H9 (cell line): ENCODE results near the gene CPXM2. TPM values are rescaled to one million over a fixed set of nuclear protein-coding genes. Genes with fewer than 3 reads are reported as not detected.

Experiments
- DNase-seq: peaks from one replicate; pipeline ENCODE4 v3.0.0-alpha.2; 2017
- H2AFZ ChIP-seq: one replicate; pipeline ENCODE4 v1.6.1; 2013; ENCODE audit warnings: mild to moderate bottlenecking, low read length, control low read depth, moderate library complexity
- H2AK5ac ChIP-seq: 2 replicates; pipeline ENCODE4 v1.6.1; 2013; ENCODE audit warnings: low read length, control low read depth, mixed read lengths; ENCODE audit not compliant: insufficient read length
- H2BK120ac ChIP-seq: one replicate; pipeline ENCODE4 v1.6.1; 2013; ENCODE audit warnings: low read depth, mild to moderate bottlenecking, low read length, control low read depth, inconsistent platforms; ENCODE audit not compliant: poor library complexity, severe bottlenecking
- H2BK12ac ChIP-seq: 2 replicates; pipeline ENCODE4 v1.6.1; 2013; ENCODE audit warnings: low read length, control low read depth, mixed read lengths, low read depth; ENCODE audit not compliant: insufficient read length
- H2BK15ac ChIP-seq: 2 replicates; pipeline ENCODE4 v1.6.1; 2013; ENCODE audit warnings: low read depth, low read length, control low read depth
- H2BK20ac ChIP-seq: one replicate; pipeline ENCODE4 v1.6.1; 2013; ENCODE audit warnings: low read depth, mild to moderate bottlenecking, low read length, control low read depth, inconsistent platforms; ENCODE audit not compliant: poor library complexity, severe bottlenecking
- H2BK5ac ChIP-seq: 2 replicates; pipeline ENCODE4 v1.6.1; 2013; ENCODE audit warnings: low read length, control low read depth, mixed read lengths; ENCODE audit not compliant: insufficient read length
- H3K14ac ChIP-seq: 2 replicates; pipeline ENCODE4 v1.6.1; 2013; ENCODE audit warnings: low read length, control low read depth; ENCODE audit not compliant: insufficient read depth
- H3K18ac ChIP-seq: 2 replicates; pipeline ENCODE4 v1.6.1; 2013; ENCODE audit warnings: low read depth, mild to moderate bottlenecking, mixed read lengths, low read length, control low read depth; ENCODE audit not compliant: insufficient read length
- H3K23ac ChIP-seq: 2 replicates; pipeline ENCODE4 v1.6.1; 2013; ENCODE audit warnings: low read length, control low read depth, mixed read lengths, low read depth; ENCODE audit not compliant: insufficient read length
- H3K23me2 ChIP-seq: 2 replicates; pipeline ENCODE4 v1.6.1; 2013; ENCODE audit warnings: low read depth, mild to moderate bottlenecking, mixed read lengths, low read length, control low read depth; ENCODE audit not compliant: insufficient read length, poor library complexity, severe bottlenecking
- H3K27ac ChIP-seq: 2 replicates; pipeline ENCODE4 v1.5.1; 2013; ENCODE audit warnings: low read length, control low read depth, mixed read lengths, low read depth; ENCODE audit not compliant: insufficient read length
- H3K27me3 ChIP-seq: 2 replicates; pipeline ENCODE4 v1.6.1; 2013; ENCODE audit warnings: low read length, control low read depth, inconsistent platforms; ENCODE audit not compliant: insufficient read depth
- H3K4ac ChIP-seq: 2 replicates; pipeline ENCODE4 v1.6.1; 2013; ENCODE audit warnings: low read depth, mild to moderate bottlenecking, control low read depth, inconsistent platforms, low read length, moderate library complexity
- H3K4me1 ChIP-seq: 2 replicates; pipeline ENCODE4 v1.6.1; 2013; ENCODE audit warnings: low read length, control low read depth, inconsistent platforms; ENCODE audit not compliant: insufficient read depth
- H3K4me2 ChIP-seq: 2 replicates; pipeline ENCODE4 v1.6.1; 2013; ENCODE audit warnings: low read length, control low read depth, mixed read lengths; ENCODE audit not compliant: insufficient read length, insufficient read depth
- H3K56ac ChIP-seq: 2 replicates; pipeline ENCODE4 v1.6.1; 2013; ENCODE audit warnings: low read depth, mild to moderate bottlenecking, mixed read lengths, low read length, control low read depth; ENCODE audit not compliant: insufficient read length
- H3K79me1 ChIP-seq: 2 replicates; pipeline ENCODE4 v1.6.1; 2013; ENCODE audit warnings: low read depth, mild to moderate bottlenecking, moderate library complexity, low read length, control low read depth, inconsistent platforms; ENCODE audit not compliant: insufficient read depth, poor library complexity, severe bottlenecking
- H3K79me2 ChIP-seq: 2 replicates; pipeline ENCODE4 v1.6.1; 2013; ENCODE audit warnings: low read length, control low read depth, inconsistent platforms; ENCODE audit not compliant: insufficient read depth
- H3K9ac ChIP-seq: 2 replicates; pipeline ENCODE4 v1.6.1; 2013; ENCODE audit warnings: low read length, control low read depth, mixed read lengths; ENCODE audit not compliant: insufficient read length; ENCODE audit errors: extremely low read depth
- H3K9me3 ChIP-seq: one replicate; pipeline ENCODE4 v1.6.1; 2013; ENCODE audit warnings: low read depth, low read length, inconsistent platforms; ENCODE audit not compliant: control insufficient read depth
- H3T11ph ChIP-seq: one replicate; pipeline ENCODE4 v1.6.1; 2013; ENCODE audit warnings: mild to moderate bottlenecking, low read length, control low read depth, inconsistent platforms
- H4K20me1 ChIP-seq: one replicate; pipeline ENCODE4 v1.6.1; 2013; ENCODE audit not compliant: control insufficient read depth, insufficient read length, insufficient read depth
- H4K5ac ChIP-seq: 2 replicates; pipeline ENCODE4 v1.6.1; 2013; ENCODE audit warnings: low read depth, mild to moderate bottlenecking, mixed read lengths, low read length, control low read depth; ENCODE audit not compliant: insufficient read length
- H4K8ac ChIP-seq: replicated peaks from 2 replicates; pipeline ENCODE4 v1.6.1; 2013; ENCODE audit warnings: low read length, control low read depth, mixed read lengths, low read depth; ENCODE audit not compliant: insufficient read length
- H4K91ac ChIP-seq: 2 replicates; pipeline ENCODE4 v1.6.1; 2013; ENCODE audit warnings: low read depth, mild to moderate bottlenecking, moderate library complexity, mixed read lengths, low read length, control low read depth; ENCODE audit not compliant: insufficient read length
- H3K27ac Mint-ChIP-seq, 3 experiments: 2 replicates in 2 of 3; 3 replicates in 1 of 3; pipeline ENCODE4 v1.8.0; 2020 to 2021; ENCODE audit warnings: mixed read lengths in 3 of 3, mild to moderate bottlenecking in 1 of 3, moderate library complexity in 1 of 3
- H3K27me3 Mint-ChIP-seq: 2 replicates; pipeline ENCODE4 v1.8.0; 2021; ENCODE audit warnings: low read depth, mild to moderate bottlenecking, moderate library complexity, mixed read lengths
- H3K36me3 Mint-ChIP-seq, 3 experiments: 2 replicates in 2 of 3; 3 replicates in 1 of 3; pipeline ENCODE4 v1.8.0; 2020 to 2021; ENCODE audit warnings: low read depth in 3 of 3, mixed read lengths in 3 of 3; ENCODE audit not compliant: insufficient read depth in 1 of 3
- H3K4me1 Mint-ChIP-seq, 2 experiments: 2 replicates each; pipeline ENCODE4 v1.8.0; 2020; ENCODE audit warnings: mixed read lengths in 2 of 2
- H3K4me3 Mint-ChIP-seq, 2 experiments: 2 replicates in 1 of 2; 3 replicates in 1 of 2; pipeline ENCODE4 v1.8.0; 2020 to 2021; ENCODE audit warnings: mild to moderate bottlenecking in 2 of 2, mixed read lengths in 2 of 2, moderate library complexity in 1 of 2
- H3K9me3 Mint-ChIP-seq, 2 experiments: 2 replicates in 1 of 2; 3 replicates in 1 of 2; pipeline ENCODE4 v1.8.0; 2020; ENCODE audit warnings: mild to moderate bottlenecking in 2 of 2, mixed read lengths in 2 of 2, moderate library complexity in 1 of 2
- WGBS: extraction: QIAGEN DNeasy Blood & Tissue Kit; methylation state at CpG from one replicate; pipeline ENCODE4 v1.1.7; 2013; ENCODE audit warnings: missing lambda C conversion rate, low lambda C conversion rate, mixed read lengths; ENCODE audit not compliant: insufficient read length; ENCODE audit errors: extremely low coverage; 5-methylcytosine and 5-hydroxymethylcytosine counted together
- total RNA-seq: library from RNA; stranded (reverse); gene quantifications from 2 replicates; pipeline ENCODE4 v1.2.1, GENCODE V29; 2021
- TF ChIP-seq, protein P1 (sequence below): fragments of 200-600 bp; sonication (generic); conservative IDR thresholded peaks from 3 replicates; pipeline ENCODE4 v1.8.0; 2021; ENCODE audit warnings: antibody characterized with exemption, mild to moderate bottlenecking

The CPXM2 gene
- total RNA-seq, 1 experiment from 2014 or later, result 1.7 TPM

GRCh38 chr10:123865350-123865749 lies 26.3 kb downstream of the CPXM2 start:
- Histone ChIP-seq H3K79me2 (no peaks in the 10 kb centered on the region), H3K23me2 (no peaks in the 10 kb centered on the region), H2BK5ac (no peak overlapping the region), H3K9me3 (no peaks in the 10 kb centered on the region), H3K23ac (no peak overlapping the region), H3K27ac (no peak overlapping the region), H3K9ac (no peak overlapping the region), H4K91ac (no peak overlapping the region), H4K8ac (no peak overlapping the region), H2AK5ac (no peak overlapping the region), H3K4me1 (no peaks in the 10 kb centered on the region), H2BK12ac (no peak overlapping the region), H2BK15ac (no peak overlapping the region), H2BK120ac (no peak overlapping the region), H4K5ac (no peak overlapping the region), H3K4me2 (no peak overlapping the region), H3K27me3 (no peaks in the 10 kb centered on the region), H3K79me1 (no peaks in the 10 kb centered on the region), H3K18ac (no peak overlapping the region), H2BK20ac (no peak overlapping the region), H4K20me1 (no peaks in the 10 kb centered on the region), H3T11ph (no peak overlapping the region), H2AFZ (no peak overlapping the region), H3K4ac (no peak overlapping the region), H3K56ac (no peak overlapping the region), H3K14ac (no peak overlapping the region)
- H3K27ac Mint-ChIP-seq, result no peak overlapping the region; a peak in 1 of 7 replicates
- TF ChIP-seq, protein P1, sequence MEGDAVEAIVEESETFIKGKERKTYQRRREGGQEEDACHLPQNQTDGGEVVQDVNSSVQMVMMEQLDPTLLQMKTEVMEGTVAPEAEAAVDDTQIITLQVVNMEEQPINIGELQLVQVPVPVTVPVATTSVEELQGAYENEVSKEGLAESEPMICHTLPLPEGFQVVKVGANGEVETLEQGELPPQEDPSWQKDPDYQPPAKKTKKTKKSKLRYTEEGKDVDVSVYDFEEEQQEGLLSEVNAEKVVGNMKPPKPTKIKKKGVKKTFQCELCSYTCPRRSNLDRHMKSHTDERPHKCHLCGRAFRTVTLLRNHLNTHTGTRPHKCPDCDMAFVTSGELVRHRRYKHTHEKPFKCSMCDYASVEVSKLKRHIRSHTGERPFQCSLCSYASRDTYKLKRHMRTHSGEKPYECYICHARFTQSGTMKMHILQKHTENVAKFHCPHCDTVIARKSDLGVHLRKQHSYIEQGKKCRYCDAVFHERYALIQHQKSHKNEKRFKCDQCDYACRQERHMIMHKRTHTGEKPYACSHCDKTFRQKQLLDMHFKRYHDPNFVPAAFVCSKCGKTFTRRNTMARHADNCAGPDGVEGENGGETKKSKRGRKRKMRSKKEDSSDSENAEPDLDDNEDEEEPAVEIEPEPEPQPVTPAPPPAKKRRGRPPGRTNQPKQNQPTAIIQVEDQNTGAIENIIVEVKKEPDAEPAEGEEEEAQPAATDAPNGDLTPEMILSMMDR, result no peak
- H3K27me3 Mint-ChIP-seq, result peaks cover 2% of the 10 kb centered on the region
- peaks cover 30 to 35% of the 10 kb centered on the region in 2 experiments for H3K4me1 Mint-ChIP-seq
- no CpG with 5 or more reads among the region's 9 CpGs for WGBS
- DNase-seq, result no peak
- peaks cover 0 to 10% (median 8%) of the 10 kb centered on the region in 3 experiments; a peak in 4 of 7 replicates for H3K36me3 Mint-ChIP-seq
- H3K9me3 Mint-ChIP-seq, result no peaks in the 10 kb centered on the region
- no peak overlapping the region for H3K4me3 Mint-ChIP-seq
